Calu3 (cell line): ENCODE data around the gene WDR82. TPM values are rescaled to one million over a fixed set of nuclear protein-coding genes. Genes with fewer than 3 reads are reported as not detected.
"Not testable (repeated sequence)": the region's sequence is repeated elsewhere in the genome, so short reads cannot be mapped to it uniquely, and the experiment has no call there.

Source experiments
- BruUV-seq: library from RNA; stranded (reverse); fragments of 400-500 nt; replicated peaks from 2 replicates; lab custom pipeline; 2021; lab: Mats Ljungman, UMichigan
- CTCF ChIA-PET: fragments of 300-600 bp; sonication (Branson Sonifier 250); formaldehyde crosslinking; loops from one replicate; lab custom pipeline; 2022; ENCODE audit warnings: antibody characterized with exemption; lab: Charles Lee
- DNase-seq: peaks from one replicate; pipeline ENCODE4 v3.0.0; 2022
- H3K27ac Mint-ChIP-seq: one replicate; pipeline ENCODE4 v1.8.0; 2022; ENCODE audit warnings: mixed read lengths; ENCODE audit not compliant: unreplicated experiment
- H3K27me3 Mint-ChIP-seq: one replicate; pipeline ENCODE4 v1.8.0; 2022; ENCODE audit warnings: mixed read lengths; ENCODE audit not compliant: unreplicated experiment
- H3K36me3 Mint-ChIP-seq: one replicate; pipeline ENCODE4 v1.8.0; 2022; ENCODE audit warnings: mild to moderate bottlenecking, moderate library complexity, mixed read lengths; ENCODE audit not compliant: insufficient read depth, unreplicated experiment
- H3K4me1 Mint-ChIP-seq: one replicate; pipeline ENCODE4 v1.8.0; 2022; ENCODE audit warnings: mild to moderate bottlenecking, low read depth, mixed read lengths; ENCODE audit not compliant: unreplicated experiment
- H3K4me3 Mint-ChIP-seq: one replicate; pipeline ENCODE4 v1.8.0; 2022; ENCODE audit warnings: mild to moderate bottlenecking, low read depth, moderate library complexity, mixed read lengths; ENCODE audit not compliant: unreplicated experiment
- H3K9me3 Mint-ChIP-seq: one replicate; pipeline ENCODE4 v1.8.0; 2022; ENCODE audit warnings: low read depth, mixed read lengths; ENCODE audit not compliant: unreplicated experiment
- CTCF ChIP-seq: fragments of 200-600 bp; IDR thresholded peaks from one replicate; pipeline ENCODE4 v1.8.0; 2022; ENCODE audit warnings: antibody characterized with exemption; ENCODE audit not compliant: unreplicated experiment
- intact Hi-C: fragments of 100-400 bp; cut with micrococcal nuclease; formaldehyde crosslinking; loops from one replicate; pipeline ENCODE4 v1.10.0; 2022; ENCODE audit not compliant: unreplicated experiment
- total RNA-seq: library from RNA; stranded (reverse); gene quantifications from 2 replicates; pipeline ENCODE4 v1.2.3, GENCODE V29; 2022

WDR82 gene
- total RNA-seq, 1 experiment from 2014 or later = 59.7 TPM

DNA sequence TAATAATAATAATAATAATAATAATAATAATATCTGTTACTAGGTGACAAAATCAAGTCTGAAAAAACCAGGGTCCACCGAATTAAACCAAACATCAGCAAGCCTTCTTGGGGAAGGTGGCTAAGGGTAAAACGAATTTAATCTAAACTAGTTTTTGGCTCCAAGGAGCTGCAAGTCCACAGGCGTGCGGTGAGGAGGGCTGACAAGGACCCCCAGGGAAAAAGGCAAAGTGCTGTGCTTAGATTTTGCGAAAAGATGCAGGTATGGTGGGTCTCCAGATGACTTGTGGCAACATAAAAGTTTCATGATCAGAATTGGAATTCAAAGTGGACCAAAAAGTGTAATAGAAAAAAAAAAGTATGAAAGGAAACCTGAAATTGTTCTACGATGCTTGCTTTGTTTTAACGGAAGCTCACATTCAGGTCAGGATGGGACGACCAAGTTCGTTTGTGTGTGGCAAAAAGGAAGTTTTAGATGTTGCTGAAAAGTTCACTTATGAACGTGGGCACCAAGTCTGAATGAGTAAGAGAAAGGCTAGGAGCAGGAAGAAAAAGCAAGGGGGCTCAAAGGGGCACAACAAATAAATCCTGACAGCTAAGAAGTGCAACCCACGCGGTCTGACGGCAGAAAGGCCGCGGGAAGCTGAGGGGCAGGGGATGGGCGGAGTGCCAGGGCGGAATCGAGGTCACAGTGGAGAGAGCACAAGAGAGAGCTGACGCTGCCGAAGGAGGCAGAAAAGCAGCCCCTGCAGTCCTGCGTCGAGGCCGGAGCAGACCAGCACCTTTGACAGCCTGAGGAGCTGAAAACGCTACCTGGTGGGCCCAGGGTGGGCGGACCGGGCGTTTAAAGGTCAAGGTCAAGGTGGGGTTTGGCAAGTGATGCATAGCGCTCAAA lies 1.1 kb downstream of the WDR82 start:
- Mint-ChIP-seq H3K27ac (peak overlapping the region; percentile 99), H3K4me1 (peaks cover 50% of the 10 kb centered on the region), H3K27me3 (no peaks in the 10 kb centered on the region), H3K9me3 (no peaks in the 10 kb centered on the region), H3K36me3 (peaks cover 67% of the 10 kb centered on the region), H3K4me3 (peak overlapping the region; percentile 99)
- CTCF ChIA-PET = interaction anchor here (0.6 to 1.3 kb wide), 7 partner anchors 11 to 174 kb away, joined by 3 to 7 read pairs (median 4); no protein-coding TSS in a partner anchor
- no peak for TF ChIP-seq CTCF
- intact Hi-C loops = loop anchor here (5.0 kb wide), 1 partner anchor 40 kb away; the partner anchor contains the start of gene TWF2
- DNase-seq = peak; percentile 68
- TSS peak; percentile 29 for BruUV-seq

DNA sequence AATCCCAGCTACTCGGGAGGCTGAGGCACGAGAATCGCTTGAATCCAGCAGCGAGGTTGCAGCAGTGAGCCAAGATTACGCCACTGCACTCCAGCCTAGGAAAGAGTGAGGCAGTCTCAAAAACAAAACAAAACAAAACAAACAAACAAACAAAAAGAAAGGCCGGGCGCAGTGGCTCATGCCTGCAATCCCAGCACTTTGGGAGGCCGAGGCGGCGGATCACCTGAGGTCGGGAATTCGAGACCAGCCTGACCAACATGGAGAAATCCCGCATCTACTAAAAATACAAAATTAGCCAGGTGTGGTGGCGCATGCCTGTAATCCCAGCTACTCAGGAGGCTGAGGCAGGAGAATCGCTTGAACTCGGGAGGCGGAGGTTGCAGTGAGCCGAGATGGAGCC lies 3.7 kb downstream of the WDR82 start:
- Mint-ChIP-seq H3K4me3 (peak overlapping the region; percentile 99), H3K4me1 (peaks cover 40% of the 10 kb centered on the region), H3K36me3 (peaks cover 84% of the 10 kb centered on the region)
- H3K9me3 Mint-ChIP-seq, CTCF ChIA-PET, BruUV-seq, DNase-seq, H3K27ac Mint-ChIP-seq, H3K27me3 Mint-ChIP-seq: not testable (repeated sequence)
- intact Hi-C loops = loop anchor here (5.0 kb wide), 1 partner anchor 37 kb away; the partner anchor contains the start of gene TWF2

GRCh38 chr3:52272831-52273230 lies 5.6 kb downstream of the WDR82 start:
- no peaks in the 10 kb centered on the region for H3K27me3 Mint-ChIP-seq
- H3K4me3 Mint-ChIP-seq = no peak overlapping the region
- H3K27ac Mint-ChIP-seq = no peak overlapping the region
- peaks cover 37% of the 10 kb centered on the region for H3K4me1 Mint-ChIP-seq
- BruUV-seq = no TSS peak
- DNase-seq = no peak
- intact Hi-C loops = no loop called here
- H3K9me3 Mint-ChIP-seq = no peaks in the 10 kb centered on the region
- CTCF ChIA-PET = no interaction called here
- peaks cover 75% of the 10 kb centered on the region for H3K36me3 Mint-ChIP-seq
- TF ChIP-seq CTCF = no peak

- CTCF ChIA-PET = interaction anchor here (0.7 kb wide), 1 partner anchor 74 kb away, joined by 3 read pairs; the partner anchor contains the start of gene ALAS1
Measured at GRCh38 chr3:52272172-52272571, 6.3 kb downstream of the WDR82 start.

GRCh38 chr3:52270252-52270754 lies 8.1 kb downstream of the WDR82 start:
- Mint-ChIP-seq H3K9me3 (no peaks in the 10 kb centered on the region), H3K27ac (no peak overlapping the region), H3K27me3 (no peaks in the 10 kb centered on the region), H3K36me3 (peaks cover 71% of the 10 kb centered on the region), H3K4me1 (peaks cover 32% of the 10 kb centered on the region), H3K4me3 (no peak overlapping the region)
- no peak for DNase-seq
- TF ChIP-seq CTCF = no peak
- intact Hi-C loops = no loop called here
- BruUV-seq = no TSS peak
- CTCF ChIA-PET = no interaction called here

More at GRCh38 chr3:52272172-52272571, 6.3 kb downstream of the WDR82 start:
- H3K4me3 Mint-ChIP-seq, H3K27me3 Mint-ChIP-seq, H3K27ac Mint-ChIP-seq, intact Hi-C loops, BruUV-seq, H3K9me3 Mint-ChIP-seq, DNase-seq: not testable (repeated sequence)
- Mint-ChIP-seq H3K36me3 (peaks cover 74% of the 10 kb centered on the region), H3K4me1 (peaks cover 41% of the 10 kb centered on the region)
